Fibroblast of lung (primary cell): ENCODE data around the gene TMEM63C. TPM values are rescaled to one million over a fixed set of nuclear protein-coding genes. Genes with fewer than 3 reads are reported as not detected.

Experiments
- DNase-seq, 2 donors: peaks; one replicate each; pipeline versions ENCODE4 v3.0.0 to v3.0.0-alpha.2; 2010; ENCODE audit warnings: low read depth in 2 of 2
- H2AFZ ChIP-seq: 2 replicates; pipeline ENCODE4 v1.5.1; 2012; ENCODE audit warnings: low read length, control low read depth, inconsistent platforms
- H3K27ac ChIP-seq: 2 replicates; pipeline ENCODE4 v1.5.1; 2011; ENCODE audit warnings: low read length, control low read depth; ENCODE audit not compliant: insufficient read depth
- H3K27me3 ChIP-seq: 2 replicates; pipeline ENCODE4 v1.5.1; 2011; ENCODE audit warnings: mild to moderate bottlenecking, low read length; ENCODE audit not compliant: control insufficient read depth, insufficient read depth
- H3K36me3 ChIP-seq: 2 replicates; pipeline ENCODE4 v1.5.1; 2011; ENCODE audit warnings: low read length; ENCODE audit not compliant: control insufficient read depth, insufficient read depth
- H3K4me1 ChIP-seq: 2 replicates; pipeline ENCODE4 v1.5.1; 2011; ENCODE audit warnings: low read length; ENCODE audit not compliant: control insufficient read depth, insufficient read depth; ENCODE audit errors: extremely low read depth
- H3K4me2 ChIP-seq: 2 replicates; pipeline ENCODE4 v1.5.1; 2011; ENCODE audit warnings: low read length, control low read depth; ENCODE audit not compliant: insufficient read depth; ENCODE audit errors: extremely low read depth
- H3K4me3 ChIP-seq, 4 experiments: fragments of 200-600 bp in 1 of 4; sonication (generic) in 1 of 4; replicated peaks in 1 of 4; 2 replicates each; pipeline ENCODE4 v1.5.1; 2011 to 2016; ENCODE audit warnings: low read length in 4 of 4, low read depth in 3 of 4, mild to moderate bottlenecking in 3 of 4, control low read depth in 2 of 4, inconsistent platforms in 1 of 4, mixed read lengths in 1 of 4; ENCODE audit not compliant: insufficient read depth in 1 of 4; ENCODE audit errors: control extremely low read depth in 1 of 4
- H3K79me2 ChIP-seq: 2 replicates; pipeline ENCODE4 v1.5.1; 2012; ENCODE audit warnings: mild to moderate bottlenecking, low read length, inconsistent platforms; ENCODE audit not compliant: control insufficient read depth, insufficient read depth
- H3K9ac ChIP-seq: 2 replicates; pipeline ENCODE4 v1.5.1; 2011; ENCODE audit warnings: mild to moderate bottlenecking, low read length, control low read depth; ENCODE audit not compliant: insufficient read depth
- H3K9me3 ChIP-seq: 2 replicates; pipeline ENCODE4 v1.5.1; 2012; ENCODE audit warnings: low read depth, low read length; ENCODE audit not compliant: control insufficient read depth, insufficient read depth
- H4K20me1 ChIP-seq: 2 replicates; pipeline ENCODE4 v1.5.1; 2011; ENCODE audit warnings: low read length; ENCODE audit not compliant: control insufficient read depth, insufficient read depth; ENCODE audit errors: extremely low read depth
- EZH2 ChIP-seq: IDR thresholded peaks from 2 replicates; pipeline ENCODE4 v1.5.1; 2012; ENCODE audit warnings: low read length, control low read depth, mild to moderate bottlenecking; ENCODE audit errors: missing control alignments
- polyA plus RNA-seq, 2 donors: library from polyadenylated mRNA; depleted of rRNA in 1 of 2; stranded (reverse) in 1 of 2; unstranded in 1 of 2; fragments of >200 nt; gene quantifications; 2 replicates each; pipeline ENCODE4 v1.2.1, GENCODE V29; 2011 to 2012; ENCODE audit warnings: missing spikeins in 1 of 2
- total RNA-seq: library from RNA; depleted of rRNA; stranded (reverse); fragments of >200 nt; gene quantifications from 2 replicates; pipeline ENCODE4 v1.2.1, GENCODE V29; 2014
- TF ChIP-seq, protein P1 (sequence below), 2 donors: IDR thresholded peaks in 1 of 2; conservative IDR thresholded peaks in 1 of 2; 1 replicate in 1 of 2; 2 replicates in 1 of 2; pipeline ENCODE4 v1.5.1; 2011 to 2012; ENCODE audit warnings: low read length in 2 of 2, control low read depth in 1 of 2, inconsistent platforms in 1 of 2, low read depth in 1 of 2, mild to moderate bottlenecking in 1 of 2

The TMEM63C gene
- total and polyA plus RNA-seq, 2 donors (not counting 1 experiment from before 2014, with no cell fraction given): 0.66 TPM; not detected in 1

GRCh38 chr14:77281852-77282410, 100.3 kb downstream of the TMEM63C start:
- Histone ChIP-seq H3K4me2 (no peak overlapping the region), H3K9ac (no peak overlapping the region), H4K20me1 (no peaks in the 10 kb centered on the region), H2AFZ (no peak overlapping the region), H3K79me2 (no peaks in the 10 kb centered on the region), H3K4me1 (no peaks in the 10 kb centered on the region), H3K27me3 (no peaks in the 10 kb centered on the region), H3K9me3 (no peaks in the 10 kb centered on the region), H3K4me3 (no peak overlapping the region), H3K27ac (no peak overlapping the region), H3K36me3 (peaks cover 8% of the 10 kb centered on the region)
- TF ChIP-seq, protein P1, sequence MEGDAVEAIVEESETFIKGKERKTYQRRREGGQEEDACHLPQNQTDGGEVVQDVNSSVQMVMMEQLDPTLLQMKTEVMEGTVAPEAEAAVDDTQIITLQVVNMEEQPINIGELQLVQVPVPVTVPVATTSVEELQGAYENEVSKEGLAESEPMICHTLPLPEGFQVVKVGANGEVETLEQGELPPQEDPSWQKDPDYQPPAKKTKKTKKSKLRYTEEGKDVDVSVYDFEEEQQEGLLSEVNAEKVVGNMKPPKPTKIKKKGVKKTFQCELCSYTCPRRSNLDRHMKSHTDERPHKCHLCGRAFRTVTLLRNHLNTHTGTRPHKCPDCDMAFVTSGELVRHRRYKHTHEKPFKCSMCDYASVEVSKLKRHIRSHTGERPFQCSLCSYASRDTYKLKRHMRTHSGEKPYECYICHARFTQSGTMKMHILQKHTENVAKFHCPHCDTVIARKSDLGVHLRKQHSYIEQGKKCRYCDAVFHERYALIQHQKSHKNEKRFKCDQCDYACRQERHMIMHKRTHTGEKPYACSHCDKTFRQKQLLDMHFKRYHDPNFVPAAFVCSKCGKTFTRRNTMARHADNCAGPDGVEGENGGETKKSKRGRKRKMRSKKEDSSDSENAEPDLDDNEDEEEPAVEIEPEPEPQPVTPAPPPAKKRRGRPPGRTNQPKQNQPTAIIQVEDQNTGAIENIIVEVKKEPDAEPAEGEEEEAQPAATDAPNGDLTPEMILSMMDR (conservative IDR thresholded peaks at IDR 0.05 in 1 of 2, IDR thresholded peaks at IDR 0.05 in 1 of 2; ENCODE audit: low read depth in 1 of 2, low read length in 2 of 2): no peak
- TF ChIP-seq EZH2: no peak
- no peak for DNase-seq

GRCh38 chr14:77284066-77284465, 102.5 kb downstream of the TMEM63C start:
- Histone ChIP-seq H3K36me3 (peaks cover 4% of the 10 kb centered on the region), H3K79me2 (no peaks in the 10 kb centered on the region), H3K4me3 (no peak overlapping the region), H4K20me1 (no peaks in the 10 kb centered on the region), H3K27me3 (no peaks in the 10 kb centered on the region), H3K27ac (no peak overlapping the region), H3K9me3 (no peaks in the 10 kb centered on the region), H3K9ac (no peak overlapping the region), H2AFZ (no peak overlapping the region), H3K4me1 (no peaks in the 10 kb centered on the region), H3K4me2 (no peak overlapping the region)
- TF ChIP-seq, protein P1 (conservative IDR thresholded peaks at IDR 0.05 in 1 of 2, IDR thresholded peaks at IDR 0.05 in 1 of 2; ENCODE audit: low read depth in 1 of 2, low read length in 2 of 2): no peak
- TF ChIP-seq EZH2: no peak
- no peak for DNase-seq

- Histone ChIP-seq H3K79me2 (no peaks in the 10 kb centered on the region), H3K27me3 (no peaks in the 10 kb centered on the region), H3K27ac (no peak overlapping the region), H3K4me2 (no peak overlapping the region), H3K4me3 (no peak overlapping the region), H3K4me1 (no peaks in the 10 kb centered on the region), H3K9ac (no peak overlapping the region), H3K9me3 (no peaks in the 10 kb centered on the region), H4K20me1 (no peaks in the 10 kb centered on the region), H2AFZ (no peak overlapping the region), H3K36me3 (peaks cover 4% of the 10 kb centered on the region)
- TF ChIP-seq, protein P1 (conservative IDR thresholded peaks at IDR 0.05 in 1 of 2, IDR thresholded peaks at IDR 0.05 in 1 of 2; ENCODE audit: low read depth in 1 of 2, low read length in 2 of 2): no peak
- TF ChIP-seq EZH2: no peak
- no peak for DNase-seq
Measured at GRCh38 chr14:77284466-77284865, 102.9 kb downstream of the TMEM63C start.
